ENCODE measurements around the gene ROBO4.

GRCh38 chr11:124872280-124872679 is 25.4 kb downstream of the ROBO4 start:
- TF ChIP-seq, protein P1, sequence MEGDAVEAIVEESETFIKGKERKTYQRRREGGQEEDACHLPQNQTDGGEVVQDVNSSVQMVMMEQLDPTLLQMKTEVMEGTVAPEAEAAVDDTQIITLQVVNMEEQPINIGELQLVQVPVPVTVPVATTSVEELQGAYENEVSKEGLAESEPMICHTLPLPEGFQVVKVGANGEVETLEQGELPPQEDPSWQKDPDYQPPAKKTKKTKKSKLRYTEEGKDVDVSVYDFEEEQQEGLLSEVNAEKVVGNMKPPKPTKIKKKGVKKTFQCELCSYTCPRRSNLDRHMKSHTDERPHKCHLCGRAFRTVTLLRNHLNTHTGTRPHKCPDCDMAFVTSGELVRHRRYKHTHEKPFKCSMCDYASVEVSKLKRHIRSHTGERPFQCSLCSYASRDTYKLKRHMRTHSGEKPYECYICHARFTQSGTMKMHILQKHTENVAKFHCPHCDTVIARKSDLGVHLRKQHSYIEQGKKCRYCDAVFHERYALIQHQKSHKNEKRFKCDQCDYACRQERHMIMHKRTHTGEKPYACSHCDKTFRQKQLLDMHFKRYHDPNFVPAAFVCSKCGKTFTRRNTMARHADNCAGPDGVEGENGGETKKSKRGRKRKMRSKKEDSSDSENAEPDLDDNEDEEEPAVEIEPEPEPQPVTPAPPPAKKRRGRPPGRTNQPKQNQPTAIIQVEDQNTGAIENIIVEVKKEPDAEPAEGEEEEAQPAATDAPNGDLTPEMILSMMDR (IDR thresholded peaks at IDR 0.05): no peak
- no peak for TF ChIP-seq POLR2A (IDR thresholded peaks at IDR 0.05)

Measured in stomach (tissue), 4 donors.